Amniotic epithelial cell (primary cell): ENCODE measurements around the gene HIVEP3.

Experiments used
- DNase-seq: peaks from one replicate; pipeline ENCODE4 v3.0.0-alpha.2; 2010; ENCODE audit warnings: low read depth

The HIVEP3 gene

DNA sequence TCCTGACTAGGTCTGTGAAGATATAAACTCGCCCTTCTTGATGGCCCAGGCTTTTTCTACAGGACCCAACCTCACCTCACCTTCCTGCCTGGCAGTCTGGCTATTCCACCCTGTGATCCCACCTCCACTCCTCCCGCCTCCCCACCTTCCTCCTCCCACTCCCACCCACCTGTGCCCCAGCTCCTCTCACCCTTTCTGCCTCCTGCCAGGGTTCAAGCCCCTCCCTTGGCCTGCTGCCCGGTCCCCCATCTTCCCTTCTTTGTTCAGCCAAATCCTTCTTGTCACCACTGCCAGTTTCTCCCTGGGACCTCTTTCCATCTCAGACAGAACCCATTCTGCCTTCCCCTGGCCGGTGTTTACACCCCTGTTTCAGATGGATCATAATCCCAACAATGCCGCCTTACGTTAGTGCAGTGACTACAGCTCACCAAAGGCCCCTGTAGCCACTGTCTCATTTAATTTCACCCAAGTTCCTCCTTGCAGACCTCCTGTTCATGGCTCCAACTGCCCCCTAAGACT is 306.7 kb downstream of the HIVEP3 start:
- no peak for DNase-seq

DNA sequence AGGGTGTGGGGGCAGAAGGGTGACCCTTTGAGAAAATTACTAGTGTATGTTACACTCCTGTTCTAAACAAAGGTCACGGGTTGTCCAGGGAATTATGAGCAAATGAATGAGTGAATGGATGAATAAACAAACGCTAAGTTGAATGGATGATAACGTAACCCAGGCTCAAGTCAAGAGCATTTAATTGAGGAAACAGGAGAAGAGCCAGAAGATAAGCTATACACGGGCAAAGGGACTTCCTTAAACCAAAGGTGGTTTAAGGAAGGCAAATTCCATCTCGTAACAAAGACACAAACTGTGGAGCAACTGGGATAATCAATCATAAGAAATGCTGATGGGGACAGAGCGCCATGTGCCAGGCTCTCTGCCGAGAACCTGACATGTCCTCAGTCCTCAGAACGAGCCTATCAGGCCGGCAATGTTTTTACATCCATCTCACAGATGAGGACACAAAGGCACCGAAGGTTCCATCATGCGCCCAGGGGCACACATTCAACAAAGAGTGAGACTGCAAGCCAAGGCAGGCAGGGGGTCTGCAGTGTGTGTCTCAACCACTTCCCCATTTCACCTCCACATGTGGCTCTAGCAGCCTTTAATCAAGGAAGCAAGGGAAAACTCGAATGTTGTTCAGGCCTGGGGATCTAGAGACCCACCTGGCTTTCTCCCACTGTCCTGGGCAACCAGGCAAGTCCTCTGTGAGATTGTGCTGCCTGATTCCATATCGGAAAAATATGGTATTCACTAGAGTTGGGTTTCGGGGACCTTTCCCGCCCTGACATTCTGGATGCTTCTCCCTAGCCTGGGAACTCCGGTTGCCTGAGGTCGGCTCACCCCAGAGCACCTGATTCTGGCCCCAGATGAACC is 307.4 kb downstream of the HIVEP3 start:
- no peak for DNase-seq

DNA sequence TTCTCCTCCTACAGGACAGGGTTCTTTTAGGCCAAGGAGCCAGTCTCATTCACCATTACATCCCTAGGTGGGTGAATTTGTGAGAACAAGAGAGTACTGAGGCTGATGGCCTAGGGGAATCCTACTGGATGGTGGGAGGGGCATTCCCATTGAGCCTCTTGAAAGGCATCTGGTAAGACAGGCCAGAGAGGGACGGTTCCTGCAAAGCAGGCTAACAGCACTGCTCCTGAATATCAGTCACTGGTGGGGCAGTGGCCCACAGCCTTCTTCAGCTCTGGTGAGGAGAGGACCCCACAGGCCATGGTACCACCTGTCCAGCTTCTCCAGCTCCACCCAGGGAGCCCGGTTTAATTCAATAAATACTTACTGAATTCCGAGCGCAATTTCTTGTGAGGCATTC is 308.4 kb downstream of the HIVEP3 start:
- no peak for DNase-seq

DNA sequence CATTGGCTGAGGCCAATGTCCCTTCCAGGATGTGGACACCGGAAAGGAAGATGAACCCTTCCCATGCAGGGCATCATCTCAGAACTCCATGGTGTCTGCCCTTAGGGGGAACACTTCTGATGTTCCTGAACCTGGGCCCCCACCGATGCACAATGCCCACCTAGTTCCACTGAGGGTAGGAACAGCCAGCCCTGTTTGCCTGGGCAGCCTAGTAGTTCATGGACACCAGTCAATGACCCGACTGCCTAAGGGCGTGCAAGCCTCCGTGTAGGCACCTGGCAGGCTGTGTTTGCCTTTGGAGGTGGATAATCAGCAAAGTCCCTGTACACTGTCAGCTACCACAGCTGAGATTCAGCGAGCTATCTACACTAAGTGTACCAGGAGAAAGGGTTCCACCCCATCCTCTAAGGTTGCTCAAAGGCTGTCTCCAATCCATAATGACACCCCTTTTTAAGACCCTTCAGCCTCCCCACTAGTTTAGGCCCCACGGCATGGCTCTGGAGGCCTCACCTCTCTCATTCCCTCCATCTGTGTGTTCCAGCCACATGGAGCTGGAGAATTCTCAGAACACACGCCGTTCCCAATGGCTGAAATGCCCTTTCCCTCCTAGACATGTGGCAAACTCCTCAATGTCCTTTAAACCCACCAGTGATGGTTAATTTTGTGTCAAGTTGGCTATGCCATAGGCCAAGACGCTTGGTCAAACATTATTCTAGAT is 309.4 kb downstream of the HIVEP3 start:
- DNase-seq = no peak

DNA sequence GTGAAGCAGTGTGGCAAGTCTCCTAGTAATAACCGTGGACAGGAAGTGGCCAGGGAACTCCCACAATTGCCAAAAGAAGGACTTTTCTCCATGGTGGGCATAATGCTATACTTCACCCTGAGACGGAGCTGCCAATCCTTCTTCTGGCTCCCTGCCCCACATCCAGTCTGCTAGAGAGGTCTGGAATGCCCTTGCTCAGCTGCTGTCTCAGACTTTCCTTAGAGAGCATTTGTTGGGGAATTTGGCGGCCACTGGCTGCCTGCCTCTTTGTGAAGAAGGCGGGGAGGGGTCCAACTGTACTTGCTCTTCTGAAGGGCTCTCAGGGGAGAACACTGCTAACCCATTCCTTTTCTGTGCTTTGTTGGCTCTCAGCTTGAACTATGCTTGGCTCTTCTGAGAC is 310.5 kb downstream of the HIVEP3 start:
- peak; percentile 50 for DNase-seq

DNA sequence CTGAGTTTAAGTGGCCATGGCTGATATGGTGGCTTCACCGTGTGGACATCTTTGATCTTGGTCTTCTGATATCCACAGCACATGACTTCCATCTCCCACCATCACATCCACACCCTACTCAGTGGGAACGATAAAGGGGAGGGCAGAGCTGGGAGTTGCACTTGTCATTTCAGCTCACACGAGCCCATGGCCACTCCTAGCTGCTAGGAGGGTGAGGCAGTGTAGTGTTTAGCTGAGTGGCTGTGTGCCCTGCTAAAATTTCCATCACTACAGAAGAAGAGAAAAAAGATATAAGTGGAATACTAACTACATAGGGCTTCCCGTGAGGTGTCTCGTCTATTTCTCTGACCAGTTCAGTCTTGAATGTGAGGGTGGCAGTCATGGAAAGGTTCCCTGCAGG is 310.9 kb downstream of the HIVEP3 start:
- no peak for DNase-seq

DNA sequence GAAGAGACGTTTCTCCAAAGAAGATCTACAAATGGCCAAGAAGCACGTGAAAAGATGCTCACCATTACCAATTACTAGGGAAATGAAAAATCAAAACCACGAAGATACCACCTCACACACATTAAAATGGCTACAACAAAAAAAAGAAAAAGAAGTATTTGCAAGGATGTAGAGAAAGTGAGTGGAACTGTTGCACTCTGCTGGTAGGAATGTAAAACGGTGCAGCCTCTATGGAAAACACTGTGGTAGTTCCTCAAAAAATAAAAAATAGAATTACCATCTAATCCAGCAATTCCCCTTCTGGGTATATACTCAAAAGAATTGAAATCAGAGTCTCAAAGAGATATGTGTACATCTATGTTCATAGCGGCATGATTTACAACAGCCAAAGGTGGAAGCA is 318.8 kb downstream of the HIVEP3 start:
- peak; percentile 36 for DNase-seq

DNA sequence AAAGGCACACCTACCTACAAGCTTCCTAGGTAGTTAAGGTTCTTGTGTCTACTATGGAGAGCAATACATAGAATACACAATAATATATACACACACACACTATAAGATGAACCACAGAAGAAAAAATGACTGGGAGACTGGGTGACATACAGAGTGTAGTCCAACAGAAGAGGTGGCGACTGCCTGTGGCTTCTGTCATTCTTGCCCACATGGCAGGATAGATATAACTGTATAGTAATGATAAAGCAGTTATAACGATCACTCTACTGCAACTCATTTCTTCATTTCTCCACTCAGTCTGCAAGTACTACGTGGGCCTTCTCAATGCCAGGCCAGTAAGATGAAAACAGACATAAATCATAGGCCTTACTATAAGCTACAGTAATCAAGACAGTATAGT is 320.4 kb downstream of the HIVEP3 start:
- no peak for DNase-seq

DNA sequence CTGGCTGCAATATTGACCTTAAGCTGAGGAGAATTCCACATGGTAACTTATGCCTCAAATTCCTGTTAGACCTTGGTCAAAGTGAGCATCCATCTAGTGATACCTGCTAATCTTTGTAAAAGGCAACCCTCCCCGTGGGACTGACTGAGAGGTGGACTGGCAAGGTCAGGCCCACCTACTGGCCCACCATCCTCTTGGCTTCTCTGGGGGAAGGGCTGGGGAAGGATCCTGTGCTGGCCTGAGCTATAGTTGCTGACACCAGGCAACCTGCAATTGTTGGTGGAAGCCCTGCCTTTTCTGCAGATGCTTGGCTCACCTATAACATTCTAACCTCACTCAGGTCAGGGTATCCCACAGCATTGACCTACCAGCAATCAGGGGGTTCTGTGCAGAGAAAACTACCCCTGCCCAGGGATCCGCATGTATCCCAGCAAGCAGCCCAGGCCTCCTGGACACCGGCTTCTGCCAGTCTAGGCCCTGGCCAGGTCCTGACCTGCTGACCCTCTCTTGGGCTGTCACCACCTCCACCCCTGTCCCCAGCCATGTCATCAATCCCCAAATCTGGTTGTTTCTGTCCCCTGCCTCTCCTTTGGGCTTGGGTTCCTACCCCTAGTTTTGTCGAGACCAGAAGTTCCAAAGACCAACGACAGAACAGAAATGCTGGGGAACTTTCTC is 326.1 kb downstream of the HIVEP3 start:
- no peak for DNase-seq

DNA sequence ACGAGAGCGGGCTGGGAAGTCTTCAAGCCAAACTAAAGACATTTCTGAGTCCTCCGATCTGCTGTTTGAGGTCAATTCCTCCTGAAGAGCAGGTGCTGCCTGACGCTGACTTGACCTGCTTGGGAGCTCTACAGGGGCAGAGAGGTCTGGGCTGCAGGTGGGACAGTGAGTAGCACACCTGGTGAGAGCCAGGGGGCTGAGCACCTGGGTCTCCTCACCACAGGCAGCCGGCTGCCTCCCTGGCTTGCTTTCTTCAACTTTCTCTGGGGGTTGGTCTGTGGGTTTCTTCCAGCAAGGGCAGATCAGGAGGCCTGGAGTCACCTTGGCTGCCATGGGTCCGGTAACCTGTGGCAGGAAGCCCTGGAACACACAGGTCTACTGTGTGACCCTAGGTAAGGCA is 326.8 kb downstream of the HIVEP3 start:
- DNase-seq = no peak

DNA sequence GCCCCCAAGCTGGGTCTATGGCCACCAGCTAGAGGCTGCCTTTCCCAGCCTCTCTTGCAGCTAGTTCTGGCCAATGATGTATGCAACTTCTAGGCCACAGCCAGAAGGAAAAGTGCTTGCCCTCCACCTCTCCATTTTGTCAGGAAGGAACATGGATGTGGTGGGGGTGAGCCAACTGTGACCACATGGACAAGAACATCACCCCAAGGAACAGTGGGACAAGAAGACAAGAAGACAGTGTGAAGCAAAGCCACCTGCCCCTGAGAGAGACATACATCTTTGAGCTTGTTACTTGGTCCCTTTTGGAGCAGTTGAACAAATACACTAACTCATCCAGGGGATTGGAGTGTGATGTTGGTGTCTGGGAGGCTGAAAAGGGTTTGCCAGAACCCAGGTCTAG is 328.4 kb downstream of the HIVEP3 start:
- no peak for DNase-seq

DNA sequence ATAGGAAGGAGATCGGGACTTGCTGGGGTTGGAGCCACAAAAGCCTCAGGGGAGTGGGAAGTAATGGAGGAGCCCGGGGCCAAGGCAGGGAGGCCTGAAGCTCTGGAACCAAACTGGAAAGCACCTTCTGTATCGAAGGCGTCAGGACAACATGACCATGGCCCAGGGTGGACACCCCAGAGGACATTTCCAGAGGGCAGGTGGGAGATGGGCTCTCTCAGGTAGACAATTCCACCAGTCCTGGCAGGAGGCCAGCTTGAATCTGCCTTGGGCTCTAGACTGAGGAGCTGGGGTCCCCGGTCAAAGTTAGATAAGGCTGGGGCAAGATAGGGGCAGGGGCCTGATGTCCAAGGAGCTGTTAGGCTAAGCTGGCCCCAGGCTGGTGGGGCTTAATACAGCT is 329.3 kb downstream of the HIVEP3 start:
- no peak for DNase-seq

DNA sequence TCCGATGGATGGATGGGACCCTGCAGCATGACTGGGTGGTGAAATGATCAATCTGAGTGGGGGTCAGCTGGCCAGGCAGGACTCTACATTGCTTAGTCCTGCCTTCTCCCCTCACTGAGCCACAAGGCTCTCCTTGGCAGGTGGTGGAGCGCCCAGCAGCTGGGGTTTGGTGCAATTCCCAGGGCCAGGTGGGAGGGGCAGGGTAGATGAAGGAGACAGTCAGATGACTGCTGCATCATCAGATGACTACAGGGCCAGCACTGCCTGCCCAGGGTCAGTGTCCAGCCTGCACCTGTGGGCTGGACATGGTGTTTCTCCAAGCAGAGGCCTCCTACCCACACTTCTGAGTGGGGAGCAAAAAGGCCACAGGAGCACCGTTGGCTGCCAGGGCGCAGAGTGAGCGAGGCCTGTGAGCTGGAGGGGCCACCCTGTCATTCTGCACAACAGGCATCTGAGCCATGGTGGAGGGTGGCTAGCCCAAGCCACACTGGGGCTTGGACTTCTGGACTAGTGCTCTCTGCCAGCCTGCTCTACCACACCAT is 330.3 kb downstream of the HIVEP3 start:
- DNase-seq = no peak

DNA sequence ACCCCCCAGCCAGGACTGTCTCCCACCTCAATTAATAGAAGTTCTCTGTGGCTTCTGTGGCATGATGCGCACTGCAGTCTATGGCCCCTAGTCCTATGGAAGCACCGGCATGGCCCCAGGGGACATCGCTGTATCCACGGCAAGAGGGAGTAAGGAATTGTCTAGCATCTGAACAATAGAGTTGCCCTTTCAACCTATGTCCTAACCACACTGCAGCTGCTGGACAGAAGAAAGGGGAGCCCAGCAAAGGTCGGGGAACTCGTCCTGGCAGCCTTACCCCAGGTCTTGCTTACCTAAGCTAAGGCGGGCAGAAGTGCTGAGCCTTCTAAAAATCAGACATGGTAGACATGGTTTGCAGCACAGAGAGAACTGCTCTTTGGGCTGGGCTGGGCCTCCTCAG is 330.9 kb downstream of the HIVEP3 start:
- no peak for DNase-seq

DNA sequence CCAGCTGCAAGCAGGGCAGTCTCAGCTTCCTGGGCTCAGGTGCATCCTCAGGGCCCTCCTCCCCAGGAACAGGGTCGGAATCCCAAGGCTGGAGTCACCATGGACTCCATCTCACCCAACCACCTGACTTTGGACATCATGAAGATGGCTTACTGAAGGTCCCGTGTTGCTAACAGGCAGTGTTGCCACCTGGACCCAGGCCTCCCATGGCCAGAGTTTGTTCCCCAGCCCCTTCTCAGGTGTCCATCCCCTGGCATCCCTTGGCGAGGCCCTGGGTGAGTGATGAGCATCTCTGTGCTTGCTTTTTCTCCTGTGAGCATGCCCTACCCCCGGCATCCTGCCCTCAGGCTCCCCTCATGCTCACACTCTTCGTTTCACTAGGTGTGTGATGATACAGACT is 332.5 kb downstream of the HIVEP3 start:
- DNase-seq = no peak

DNA sequence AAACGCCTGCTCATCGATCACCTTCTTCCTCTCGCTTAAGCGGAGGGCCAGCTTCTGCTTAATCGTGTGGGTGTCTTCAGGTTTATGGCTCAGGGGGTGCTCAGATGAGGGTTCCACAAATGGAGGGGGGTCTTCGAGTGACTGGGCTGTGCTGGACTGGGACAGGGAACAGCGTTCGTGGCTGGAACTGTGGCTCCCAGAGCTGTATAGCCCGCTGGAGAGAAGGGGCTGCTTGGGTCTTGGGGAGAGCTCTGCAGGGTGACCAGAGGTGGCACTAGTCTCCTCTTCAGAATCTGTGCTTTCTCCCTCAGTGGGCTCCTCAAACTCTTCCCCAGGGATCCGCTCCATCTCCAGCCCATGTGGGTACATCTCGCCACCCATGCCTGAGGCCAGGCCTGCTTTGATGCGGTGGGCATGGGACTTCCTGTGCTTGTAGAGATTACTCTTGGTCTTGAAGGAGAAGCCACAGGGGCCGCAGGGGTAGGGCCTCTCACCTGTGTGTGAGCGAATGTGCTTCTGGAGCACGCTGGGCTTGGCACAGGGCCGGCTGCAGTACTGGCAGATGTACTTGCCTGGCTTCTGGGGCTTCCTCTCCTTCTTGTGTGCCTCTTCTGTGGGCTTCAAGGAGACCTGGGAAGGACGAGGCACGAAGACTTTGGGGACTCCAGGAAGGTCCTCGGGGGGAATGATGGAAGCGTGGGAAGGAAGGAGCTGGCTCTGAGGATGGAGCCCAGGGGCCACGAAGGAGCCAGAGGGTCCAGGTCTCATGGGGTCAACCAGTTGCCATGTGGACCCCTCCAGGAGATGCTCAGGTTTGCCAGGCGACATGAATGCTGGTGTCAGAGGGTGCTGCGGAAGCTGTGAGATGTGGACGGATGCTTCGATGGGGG is 334.8 kb downstream of the HIVEP3 start:
- no peak for DNase-seq

DNA sequence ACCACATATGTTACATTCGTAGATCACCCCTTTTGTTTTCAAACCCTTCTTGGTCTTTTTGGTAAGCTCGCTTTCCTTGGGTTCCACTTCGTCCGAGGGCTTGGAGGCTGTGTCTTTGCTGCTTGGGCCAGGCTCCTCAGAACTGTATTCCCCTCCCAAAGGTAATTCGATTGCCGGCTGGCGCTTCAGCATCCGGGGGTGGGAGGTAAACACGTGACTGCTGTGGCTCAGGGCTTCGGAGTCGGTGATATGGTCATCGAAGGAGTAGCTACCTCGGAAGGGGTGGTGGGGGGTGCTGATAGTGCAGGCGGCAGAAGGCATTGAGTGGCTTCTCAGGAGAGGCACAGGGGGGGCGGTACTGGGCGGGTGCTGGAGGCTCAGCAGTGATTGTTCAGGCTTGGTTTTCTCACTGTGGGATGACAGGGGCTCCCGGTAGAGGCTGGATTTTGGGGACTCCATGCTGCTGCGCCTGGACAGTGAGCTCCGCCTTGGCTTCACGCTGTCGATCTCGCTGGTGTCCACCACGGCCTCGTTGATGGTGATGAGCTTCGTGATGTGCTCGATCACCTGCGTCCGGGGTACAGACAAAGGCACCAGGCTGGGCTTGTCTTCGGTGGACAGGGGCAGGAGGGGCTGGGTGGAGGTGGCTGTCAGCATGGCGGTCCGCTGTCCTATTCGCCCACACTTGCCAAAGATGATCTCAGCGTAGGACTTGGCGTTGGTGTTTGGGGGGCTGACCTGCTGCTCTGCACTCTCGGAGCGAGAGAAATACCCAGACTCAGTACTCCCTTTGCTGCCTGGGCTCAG is 335.7 kb downstream of the HIVEP3 start:
- no peak for DNase-seq

DNA sequence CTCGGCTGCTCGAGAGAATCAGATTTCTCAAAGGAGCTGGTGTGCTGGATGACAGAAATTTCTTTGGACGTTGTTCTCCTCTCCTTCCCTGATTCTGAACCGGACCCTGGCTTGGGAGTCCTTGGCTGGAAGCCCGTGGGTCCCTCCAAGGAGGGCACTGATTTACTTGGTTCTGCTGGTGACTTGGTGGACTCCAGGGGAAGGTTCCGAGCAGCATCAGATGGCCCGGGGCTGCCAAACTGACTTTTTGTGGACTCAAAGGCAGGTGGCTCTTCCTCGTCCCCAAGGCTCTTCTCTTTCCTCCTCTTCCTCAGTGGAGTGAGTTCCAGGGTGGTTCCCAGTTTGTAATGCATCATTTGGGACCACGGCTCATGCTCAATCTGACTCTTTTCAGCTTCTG is 336.4 kb downstream of the HIVEP3 start:
- no peak for DNase-seq

DNA sequence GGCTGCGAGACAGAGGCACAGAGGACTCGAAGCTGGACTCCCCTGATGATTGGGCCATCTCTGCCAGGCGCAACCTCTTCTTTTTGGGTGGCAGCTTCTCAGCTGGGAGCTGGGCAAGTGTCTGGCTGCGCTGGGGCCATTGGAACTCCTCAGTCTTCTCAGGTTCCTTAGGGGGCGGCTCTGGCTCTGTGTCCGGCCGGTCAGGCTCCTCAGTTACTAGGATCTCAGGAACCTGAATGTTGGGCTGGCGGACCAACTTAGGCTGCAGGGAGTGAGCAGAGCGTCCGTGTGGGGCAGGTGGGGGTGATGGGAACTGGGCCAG is 336.8 kb downstream of the HIVEP3 start:
- no peak for DNase-seq

DNA sequence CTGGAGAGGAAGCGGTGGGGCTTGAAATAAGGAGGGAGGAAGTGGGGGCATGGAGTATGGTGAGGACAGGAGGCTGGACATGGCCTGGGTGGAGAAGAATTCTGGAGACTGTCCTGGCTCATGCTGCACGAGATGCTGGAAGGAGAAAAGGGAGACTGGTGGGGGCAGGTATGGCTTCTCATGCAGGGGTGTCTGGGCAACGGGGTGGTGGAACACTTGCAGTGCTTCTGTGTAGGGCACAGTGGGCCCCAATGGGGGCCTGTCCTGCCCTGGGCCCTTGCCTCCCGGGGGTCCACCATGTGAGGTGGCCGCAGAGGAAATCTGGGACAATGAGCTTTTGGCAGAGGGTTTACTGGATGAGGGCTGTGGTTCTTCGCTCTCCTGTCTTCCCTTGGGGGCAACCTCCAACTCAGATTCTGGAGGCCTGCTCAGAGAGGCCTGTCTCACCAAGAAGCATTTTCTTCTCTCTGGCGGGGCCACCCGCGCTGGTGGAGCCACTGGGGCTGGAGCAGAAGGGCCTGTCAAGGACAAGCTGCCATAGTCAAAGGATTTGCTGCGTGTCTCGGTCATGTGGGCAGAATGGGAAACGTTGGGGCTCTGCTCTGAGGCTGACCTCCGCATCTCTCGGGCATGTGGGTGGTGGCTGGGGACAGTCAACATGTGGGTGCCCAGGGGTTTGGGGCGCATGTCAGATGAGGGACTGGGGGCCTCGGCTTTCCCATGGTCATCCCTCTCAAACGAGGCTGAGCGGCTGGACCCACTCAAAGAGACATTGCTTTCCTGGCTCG is 337.3 kb downstream of the HIVEP3 start:
- DNase-seq = no peak
